Measurements from ENCODE around the gene PVR.
"Not testable (repeated sequence)": the region's sequence is repeated elsewhere in the genome, so short reads cannot be mapped to it uniquely, and the experiment has no call there.

Gene PVR

DNA sequence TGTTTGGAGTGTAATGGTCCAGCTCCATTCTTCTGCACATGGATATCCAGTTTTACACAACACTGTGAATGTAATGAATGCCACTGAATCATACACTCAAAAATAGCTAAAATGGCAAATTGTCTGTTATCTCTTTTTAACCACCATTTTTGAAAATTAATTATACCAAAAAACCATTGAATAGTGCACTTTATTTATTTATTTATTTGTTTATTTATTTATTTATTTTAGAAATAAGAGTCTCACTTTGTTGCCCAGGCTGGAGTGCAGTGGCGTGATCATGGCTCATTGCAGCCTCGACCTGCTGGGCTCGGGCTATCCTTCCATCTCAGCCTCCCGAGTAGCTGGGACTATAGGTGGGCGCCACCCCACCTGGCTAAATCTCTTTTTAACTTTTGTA is 20.3 kb downstream of the PVR start:
- FAIRE-seq (no peak), DNase-seq (ENCODE audit: insufficient read length, low spot score) (no peak)
- no peak for TF ChIP-seq POLR2A (IDR thresholded peaks at IDR 0.05; ENCODE audit: low read depth, low read length)

DNA sequence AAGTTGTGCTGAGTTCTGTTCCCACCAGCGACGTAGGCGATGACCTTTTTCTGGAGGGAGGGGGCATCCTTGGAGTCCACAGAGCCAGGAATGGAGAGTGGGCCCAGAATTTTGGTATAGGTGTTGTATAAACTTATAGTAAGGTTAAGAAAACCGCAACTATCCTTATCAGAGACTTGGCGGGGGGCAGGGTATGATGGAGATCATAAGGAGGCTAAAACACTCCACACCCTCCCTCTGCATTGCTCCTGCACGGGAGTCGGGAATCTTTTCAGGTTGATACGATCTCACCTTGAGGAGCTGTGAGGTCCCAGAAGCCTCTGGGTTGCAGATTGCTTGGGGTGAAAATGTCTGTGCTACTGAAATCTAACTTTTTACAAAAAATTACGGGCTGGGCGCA is 21.3 kb downstream of the PVR start:
- FAIRE-seq (no peak), DNase-seq (ENCODE audit: insufficient read length, low spot score) (no peak)
- no peak for TF ChIP-seq POLR2A (IDR thresholded peaks at IDR 0.05; ENCODE audit: low read depth, low read length)

DNA sequence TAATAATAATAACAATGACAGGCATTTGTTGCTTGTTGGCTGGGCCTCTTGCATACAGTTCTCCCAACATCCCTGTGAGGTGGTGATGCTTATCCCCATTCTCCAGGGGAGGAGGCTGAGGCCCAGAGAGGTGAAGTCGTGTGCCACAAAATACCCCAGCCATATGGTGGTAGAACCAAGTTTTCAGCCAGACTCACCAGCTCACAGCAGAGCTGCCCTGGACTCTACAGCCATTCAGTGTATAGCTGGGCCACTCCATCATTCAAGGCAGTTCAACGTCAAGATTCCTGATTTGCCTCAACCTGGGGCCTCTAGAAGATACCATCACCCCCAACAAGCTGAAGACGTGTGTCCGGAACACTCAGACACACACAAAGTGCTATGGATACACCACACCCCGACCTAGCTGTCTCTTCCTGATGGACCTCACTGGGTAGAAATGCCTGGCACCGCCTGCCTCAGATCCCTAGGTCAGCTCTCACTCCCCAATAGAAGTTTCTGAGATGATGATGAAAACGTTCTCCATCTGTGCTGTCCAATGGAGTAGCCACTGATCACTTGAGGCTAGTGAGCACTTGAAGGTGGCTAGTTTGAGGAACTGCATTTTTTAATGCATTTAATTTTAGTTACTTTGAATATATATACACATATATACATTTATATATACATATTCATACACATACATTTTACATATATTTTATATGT is 23.3 kb downstream of the PVR start:
- TF ChIP-seq POLR2A (IDR thresholded peaks at IDR 0.05; ENCODE audit: low read depth, low read length), result no peak
- DNase-seq (ENCODE audit: insufficient read length, low spot score), result no peak
- FAIRE-seq, result no peak

DNA sequence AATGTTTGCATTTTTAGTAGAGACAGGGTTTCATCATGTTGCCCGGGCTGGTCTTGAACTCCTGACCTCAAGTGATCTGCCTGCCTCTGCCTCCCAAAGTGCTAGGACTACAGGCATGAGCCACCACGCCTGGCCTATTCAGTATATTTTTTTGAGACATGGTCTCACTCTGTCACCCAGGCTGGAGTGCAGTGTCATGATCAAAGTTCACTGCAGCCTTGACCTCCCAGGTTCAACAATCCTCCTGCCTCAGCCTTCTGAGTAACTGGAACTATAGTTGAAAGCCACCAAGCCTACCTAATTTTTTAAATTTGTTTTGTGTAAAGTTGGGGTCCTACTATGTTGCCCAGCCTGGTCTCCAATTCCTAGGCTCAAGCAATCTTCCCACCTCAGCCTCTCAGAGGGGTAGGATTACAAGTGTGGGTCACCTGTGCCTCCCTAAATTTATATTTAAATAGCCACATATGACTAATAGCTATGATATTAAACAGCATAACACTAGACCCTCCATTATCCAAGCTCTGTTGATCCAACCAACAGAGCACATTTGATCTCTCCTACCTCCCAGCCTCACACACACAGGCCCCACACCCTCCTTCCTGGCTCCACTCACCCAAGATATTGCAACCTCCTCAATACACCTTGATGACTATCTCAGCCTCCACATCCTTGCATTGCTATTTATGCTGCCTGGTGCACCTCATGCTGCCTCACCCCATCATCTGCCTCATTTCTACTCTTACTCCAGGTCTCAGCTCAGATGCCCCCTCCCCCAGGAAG is 25.5 kb downstream of the PVR start:
- no peak for FAIRE-seq
- no peak for DNase-seq (ENCODE audit: insufficient read length, low spot score)
- no peak for TF ChIP-seq POLR2A (IDR thresholded peaks at IDR 0.05; ENCODE audit: low read depth, low read length)

DNA sequence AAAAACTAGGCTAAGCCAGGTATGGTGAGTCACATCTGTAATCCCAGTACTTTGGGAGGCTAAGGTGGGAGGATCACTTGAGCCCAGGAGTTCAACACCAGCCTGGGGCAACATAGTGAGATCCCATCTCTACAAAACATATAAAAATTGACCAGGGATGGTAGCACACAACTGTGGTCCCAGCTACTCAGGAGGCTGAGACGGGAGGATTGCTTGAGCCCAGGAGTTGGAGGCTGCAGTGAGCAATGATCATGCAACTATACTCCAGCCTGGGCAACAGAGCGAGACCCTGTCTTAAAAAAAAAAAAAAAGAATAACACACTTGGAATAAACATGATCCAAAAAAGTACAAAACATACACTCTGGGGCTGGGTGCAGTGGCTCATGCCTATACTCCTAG is 26.3 kb downstream of the PVR start:
- FAIRE-seq; DNase-seq (ENCODE audit: insufficient read length, low spot score): not testable (repeated sequence)

DNA sequence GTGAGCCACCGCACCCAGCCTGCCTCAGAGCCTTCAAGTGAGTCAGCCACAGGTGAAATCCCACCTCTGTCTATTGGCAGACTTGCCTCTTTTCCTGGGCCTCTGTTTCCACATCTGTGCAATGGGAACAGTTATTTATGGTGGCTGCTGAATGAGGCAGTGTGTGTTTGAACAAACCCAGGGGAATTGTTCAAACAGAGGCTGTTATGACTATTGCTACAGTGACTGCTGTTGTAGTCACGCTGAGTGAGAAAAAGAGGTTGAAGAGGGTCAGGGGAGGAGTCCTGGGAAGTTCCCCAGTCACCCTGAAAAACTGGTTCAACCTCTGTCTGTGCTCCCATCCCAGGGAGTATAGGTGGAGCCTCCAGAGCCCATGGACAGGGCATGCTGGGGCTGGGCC is 27.7 kb downstream of the PVR start, which contains the start of gene CEACAM19:
Gene CEACAM19 (plus strand): TSS at position 83 of the 400 bp plus-strand sequence. CDS start 450 bp downstream, outside the sequence.
- TF ChIP-seq POLR2A (IDR thresholded peaks at IDR 0.05; ENCODE audit: low read depth, low read length), result no peak
- FAIRE-seq, result no peak
- DNase-seq (ENCODE audit: insufficient read length, low spot score), result no peak

DNA sequence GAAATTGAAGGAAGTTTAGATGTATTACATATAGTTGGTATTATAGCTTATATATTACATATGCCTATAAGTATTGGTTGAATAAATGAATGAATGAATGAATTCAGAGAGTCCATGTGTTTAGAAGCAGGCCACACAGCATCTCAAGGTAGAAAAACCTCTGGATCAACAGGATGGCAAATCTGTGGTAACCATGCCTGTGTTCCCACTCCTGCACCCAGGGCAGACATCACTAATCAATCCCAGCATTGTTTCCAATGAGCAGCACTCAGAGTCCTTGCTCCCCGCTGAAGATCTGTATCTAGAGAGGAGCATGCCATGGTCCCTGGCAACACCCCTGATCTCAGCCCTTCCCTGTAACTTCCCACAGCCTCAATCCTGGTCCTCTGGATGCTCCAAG is 28.5 kb downstream of the PVR start:
- TF ChIP-seq POLR2A (IDR thresholded peaks at IDR 0.05; ENCODE audit: low read depth, low read length), result no peak
- DNase-seq (ENCODE audit: insufficient read length, low spot score), result no peak
- no peak for FAIRE-seq

DNA sequence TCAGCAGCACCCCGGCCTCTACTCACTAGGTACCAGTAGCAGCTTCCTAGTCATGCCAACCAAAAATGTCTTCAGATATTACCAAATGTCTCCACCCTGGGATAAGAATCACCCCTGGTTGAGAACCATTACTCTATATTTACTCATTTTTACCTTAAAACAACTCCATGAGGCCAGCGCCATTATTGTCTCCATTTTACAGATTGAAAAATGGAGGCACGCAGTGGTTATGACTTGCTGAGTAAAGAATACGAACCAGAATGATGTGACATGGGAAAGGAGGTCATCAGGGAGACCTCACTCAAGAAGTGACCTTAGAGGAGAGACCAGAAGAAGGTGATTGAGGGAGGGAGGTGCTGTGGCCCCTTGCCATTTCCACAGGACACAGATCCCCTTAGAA is 29.8 kb downstream of the PVR start:
- no peak for TF ChIP-seq POLR2A (IDR thresholded peaks at IDR 0.05; ENCODE audit: low read depth, low read length)
- FAIRE-seq (no peak), DNase-seq (ENCODE audit: insufficient read length, low spot score) (no peak)

DNA sequence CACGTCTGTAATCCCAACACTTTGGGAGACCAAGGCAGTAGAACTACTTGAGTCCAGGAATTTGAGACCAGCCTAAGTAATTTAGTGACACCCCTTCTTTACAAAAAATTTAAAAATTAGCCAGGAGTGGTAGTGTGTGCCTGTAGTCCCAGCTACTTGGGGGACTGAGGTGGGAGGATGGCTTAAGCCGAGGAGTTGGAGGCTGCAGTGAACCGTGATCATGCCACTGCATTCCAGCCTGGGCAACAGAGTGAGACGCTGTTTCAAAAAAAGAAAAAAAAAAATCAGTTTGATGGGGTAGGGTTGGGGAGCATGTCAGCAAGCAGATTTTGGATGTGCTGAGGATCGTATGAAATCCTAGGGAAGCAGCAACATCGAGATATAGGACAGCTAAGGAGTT is 31.8 kb downstream of the PVR start:
- TF ChIP-seq POLR2A (IDR thresholded peaks at IDR 0.05; ENCODE audit: low read depth, low read length), result no peak
- DNase-seq (ENCODE audit: insufficient read length, low spot score) (no peak), FAIRE-seq (no peak)

DNA sequence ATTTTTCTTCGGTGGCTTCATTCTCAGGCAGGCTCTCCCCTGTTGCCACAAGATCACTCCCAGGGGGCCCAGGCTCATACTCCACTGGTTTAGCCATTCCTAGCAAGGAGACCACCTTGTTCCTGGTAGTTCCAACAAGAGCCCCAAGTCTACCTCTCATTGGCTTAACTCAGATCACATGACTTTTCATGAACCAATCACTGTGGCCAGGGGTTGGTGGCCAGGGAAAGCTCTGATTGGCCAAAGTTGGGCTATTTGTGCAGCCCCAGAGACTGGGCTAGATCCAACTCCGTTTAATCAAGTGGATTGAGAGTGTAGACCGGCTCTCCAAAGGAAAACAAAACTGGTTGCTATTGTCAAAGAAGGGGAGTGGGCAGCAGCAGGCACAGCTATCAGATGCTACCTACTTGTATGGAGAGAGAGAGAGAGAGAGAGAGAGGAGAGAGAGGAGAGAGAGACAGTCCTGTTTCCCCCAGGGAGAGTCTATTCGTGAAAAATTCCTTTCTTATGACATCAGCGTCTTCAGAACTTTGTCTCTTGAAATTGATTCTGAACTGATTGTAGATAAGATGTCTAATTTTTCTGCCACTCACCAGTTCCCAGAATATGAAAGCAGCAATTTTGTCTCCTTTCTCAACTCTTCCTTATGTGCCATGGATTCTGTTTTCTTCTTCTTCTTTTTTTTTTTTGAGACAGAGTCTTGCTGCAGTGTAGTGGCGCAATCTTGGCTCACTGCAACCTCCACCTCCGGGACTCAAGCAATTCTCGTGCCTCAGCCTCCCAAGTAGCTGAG is 33.5 kb downstream of the PVR start:
- FAIRE-seq (no peak), DNase-seq (ENCODE audit: insufficient read length, low spot score) (peak; percentile 52)
- TF ChIP-seq POLR2A (IDR thresholded peaks at IDR 0.05; ENCODE audit: low read depth, low read length), result no peak

DNA sequence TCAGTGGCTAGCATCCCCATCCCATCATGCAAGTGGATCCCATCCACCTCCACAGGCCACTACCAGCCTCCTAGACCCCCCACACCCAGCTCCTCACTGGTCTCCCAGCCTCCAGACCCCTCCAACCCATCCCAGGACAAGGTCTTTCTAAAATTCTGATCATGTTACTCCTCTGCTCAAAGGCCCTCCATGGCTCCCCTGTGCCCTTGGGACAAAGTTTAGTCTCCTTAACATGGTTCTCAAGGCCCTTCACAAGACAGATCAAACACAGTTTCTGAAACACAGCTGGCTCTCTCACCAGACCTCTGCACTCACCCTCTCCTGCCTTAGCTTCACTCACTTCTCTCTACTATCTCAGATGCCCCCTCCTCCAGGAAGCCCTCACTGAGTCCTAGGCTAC is 36.8 kb downstream of the PVR start:
- FAIRE-seq, result no peak
- TF ChIP-seq POLR2A (IDR thresholded peaks at IDR 0.05; ENCODE audit: low read depth, low read length), result no peak
- no peak for DNase-seq (ENCODE audit: insufficient read length, low spot score)

DNA sequence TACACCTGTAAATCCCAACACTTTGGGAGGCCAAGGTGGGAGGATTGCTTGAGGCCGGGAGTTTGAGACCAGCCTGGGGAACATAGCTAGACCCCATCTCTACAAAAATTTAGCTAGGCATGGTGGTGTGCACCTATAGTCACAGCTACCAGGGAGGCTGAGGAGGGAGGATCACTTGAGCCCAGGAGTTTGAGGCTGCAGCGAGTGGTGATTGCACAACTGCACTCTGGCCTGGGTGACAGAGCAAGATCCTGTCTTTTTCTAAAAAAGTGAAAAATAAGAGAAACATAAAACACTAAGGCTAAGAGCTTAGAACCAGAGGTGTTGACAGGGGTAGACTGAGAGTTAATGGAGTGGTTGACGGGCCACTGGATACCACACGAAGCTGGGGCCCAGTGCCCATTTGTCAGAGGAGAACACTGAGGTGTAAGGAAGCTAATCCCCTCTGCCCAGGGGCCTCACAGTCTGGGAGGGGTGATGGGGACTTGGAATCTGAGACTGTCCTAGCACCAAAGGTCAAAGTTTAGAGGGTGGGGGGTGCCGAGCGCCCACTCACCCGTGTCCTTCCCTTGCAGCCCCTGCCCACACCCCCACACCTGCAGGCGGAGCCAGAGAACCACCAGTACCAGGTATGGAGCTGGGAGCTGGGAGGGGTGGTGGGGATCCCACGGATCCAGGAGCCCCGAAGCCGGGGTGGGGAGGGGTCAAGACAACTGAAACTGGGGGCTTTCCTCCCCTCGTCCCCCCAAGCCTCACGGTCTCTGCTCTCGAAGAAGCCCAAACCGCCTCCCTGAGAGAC is 38.5 kb downstream of the PVR start:
- TF ChIP-seq POLR2A (IDR thresholded peaks at IDR 0.05; ENCODE audit: low read depth, low read length), result no peak
- DNase-seq (ENCODE audit: insufficient read length, low spot score) (no peak), FAIRE-seq (no peak)

DNA sequence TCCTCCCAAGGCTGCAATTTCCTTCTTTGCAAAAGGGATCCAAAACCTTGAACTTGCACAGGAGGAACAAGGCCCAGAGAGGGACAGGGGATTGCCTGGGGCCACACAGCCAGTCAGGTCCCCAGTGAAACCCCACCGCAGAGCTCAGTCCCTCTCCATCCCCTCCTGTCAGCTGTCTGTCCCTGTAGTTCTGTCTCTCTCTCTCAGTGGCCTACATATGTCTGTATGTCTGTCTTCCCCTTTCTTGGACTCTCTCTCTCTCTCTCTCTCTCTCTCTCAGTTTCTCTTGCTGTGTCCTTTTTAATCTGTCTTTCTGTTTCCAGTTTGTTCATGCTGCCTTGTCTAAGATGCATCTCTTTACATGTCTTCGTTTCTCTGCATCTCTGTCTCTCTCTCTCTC is 39.1 kb downstream of the PVR start:
- no peak for FAIRE-seq
- DNase-seq (ENCODE audit: insufficient read length, low spot score), result no peak

More for the DNA sequence above, 39.1 kb downstream of the PVR start:
- TF ChIP-seq POLR2A (IDR thresholded peaks at IDR 0.05; ENCODE audit: low read depth, low read length), result no peak

Measured in H54 (cell line).